ELF-1 (cell line): ENCODE results near the gene TICAM1.
"Not testable (repeated sequence)": the region's sequence is repeated elsewhere in the genome, so short reads cannot be mapped to it uniquely, and the experiment has no call there.

ENCODE experiments used
- DNase-seq: peaks from one replicate; pipeline ENCODE4 v3.0.0-alpha.2; 2016; ENCODE audit warnings: low read depth, low spot score

The TICAM1 gene

GRCh38 chr19:4805140-4805539 is 26.4 kb downstream of the TICAM1 start:
- DNase-seq, result not testable (repeated sequence)

GRCh38 chr19:4803736-4804695 is 27.5 kb downstream of the TICAM1 start:
- DNase-seq, result peak; percentile 85

- DNase-seq, result no peak
These were observed 28.8 kb downstream of the TICAM1 start for GRCh38 chr19:4802711-4803110.

GRCh38 chr19:4801085-4801619 is 30.4 kb downstream of the TICAM1 start:
- DNase-seq, result no peak

- DNase-seq, result peak; percentile 23
These were observed 30.9 kb downstream of the TICAM1 start for GRCh38 chr19:4800591-4801081.

- DNase-seq, result no peak
These were observed 36.1 kb downstream of the TICAM1 start for GRCh38 chr19:4795400-4795799.

GRCh38 chr19:4794971-4795370 is 36.5 kb downstream of the TICAM1 start:
- DNase-seq, result no peak

GRCh38 chr19:4793278-4793677 is 38.2 kb downstream of the TICAM1 start:
- not testable (repeated sequence) for DNase-seq

- DNase-seq, result not testable (repeated sequence)
These were observed 38.7 kb downstream of the TICAM1 start for GRCh38 chr19:4792866-4793195.

- DNase-seq, result peak; percentile 21
These were observed 39.3 kb downstream of the TICAM1 start for GRCh38 chr19:4792019-4792865.

- DNase-seq, result peak; percentile 100
These were observed 40.1 kb downstream of the TICAM1 start, which contains the start of gene FEM1A for GRCh38 chr19:4791183-4792018. Gene FEM1A, plus strand, starts transcription at chr19:4791734. Its CDS starts 121 bp downstream, at chr19:4791855.

- not testable (repeated sequence) for DNase-seq
These were observed 45.0 kb downstream of the TICAM1 start for GRCh38 chr19:4786412-4787016.

GRCh38 chr19:4781801-4782200 is 49.7 kb downstream of the TICAM1 start:
- no peak for DNase-seq

GRCh38 chr19:4780860-4781259 is 50.7 kb downstream of the TICAM1 start:
- DNase-seq, result no peak

- not testable (repeated sequence) for DNase-seq
These were observed 53.4 kb downstream of the TICAM1 start for GRCh38 chr19:4778124-4778523.

- DNase-seq, result no peak
These were observed 54.9 kb downstream of the TICAM1 start for GRCh38 chr19:4776436-4777211.

GRCh38 chr19:4775627-4776152 is 55.8 kb downstream of the TICAM1 start:
- DNase-seq, result no peak

- no peak for DNase-seq
These were observed 57.4 kb downstream of the TICAM1 start for GRCh38 chr19:4774136-4774535.

- no peak for DNase-seq
These were observed 58.4 kb downstream of the TICAM1 start for GRCh38 chr19:4773047-4773640.
